Gastrocnemius medialis (tissue), 4 donors: ENCODE measurements around the gene CCRL2.

Source experiments
- CTCF ChIP-seq, 5 experiments: fragments of 450-650 bp in 3 of 5; fragments of 200-600 bp in 2 of 5; sonication (generic) in 2 of 5; IDR thresholded peaks in 4 of 5; conservative IDR thresholded peaks in 1 of 5; 1 replicate in 4 of 5; 2 replicates in 1 of 5; pipeline ENCODE4 v1.5.1; 2016 to 2019; ENCODE audit warnings: antibody characterized with exemption in 5 of 5, mild to moderate bottlenecking in 3 of 5, moderate library complexity in 3 of 5
- POLR2A ChIP-seq, 2 donors: fragments of 450-650 bp; IDR thresholded peaks; one replicate each; pipeline ENCODE4 v1.6.1; 2017; ENCODE audit warnings: antibody characterized with exemption in 2 of 2, mild to moderate bottlenecking in 2 of 2, moderate library complexity in 2 of 2

GRCh38 chr3:46429250-46429649, 22.2 kb downstream of the CCRL2 start:
- TF ChIP-seq POLR2A (IDR thresholded peaks at IDR 0.05) (no peak), CTCF (IDR thresholded peaks at IDR 0.05 in 4 of 5, conservative IDR thresholded peaks at IDR 0.05 in 1 of 5) (no peak)
